HepG2 (cell line): Measurements from ENCODE around the gene CHN2. TPM values are rescaled to one million over a fixed set of nuclear protein-coding genes. Genes with fewer than 3 reads are reported as not detected.

Experiments used
- AGO2 ChIP-seq: fragments of 200-400 bp; formaldehyde crosslinking; optimal IDR thresholded peaks from 2 replicates; pipeline ENCODE3; 2017; ENCODE audit warnings: mild to moderate bottlenecking, low read depth, low read length, moderate library complexity
- ARHGAP35 ChIP-seq: sonication (generic); formaldehyde crosslinking; IDR thresholded peaks from 2 replicates; pipeline ENCODE4 v1.9.0; 2022; ENCODE audit warnings: mild to moderate bottlenecking, inconsistent platforms, moderate library complexity, missing genetic modification reagents, borderline replicate concordance
- CBX5 ChIP-seq: sonication (generic); formaldehyde crosslinking; IDR thresholded peaks from 2 replicates; pipeline ENCODE4 v1.4.0; 2020; ENCODE audit warnings: missing genetic modification reagents, borderline replicate concordance
- FOXA3 ChIP-seq: IDR thresholded peaks from 2 replicates; pipeline ENCODE4 v1.6.1; 2016; ENCODE audit warnings: missing genetic modification reagents, missing compliant biosample characterization
- JDP2 ChIP-seq: sonication (generic); formaldehyde crosslinking; IDR thresholded peaks from 2 replicates; pipeline ENCODE4 v1.8.1; 2022; ENCODE audit warnings: missing genetic modification reagents, borderline replicate concordance
- KLF12 ChIP-seq: sonication (generic); formaldehyde crosslinking; IDR thresholded peaks from 2 replicates; pipeline ENCODE4 v1.4.0; 2020; ENCODE audit warnings: missing genetic modification reagents, borderline replicate concordance
- MAFK ChIP-seq, 2 experiments: IDR thresholded peaks in 1 of 2; conservative IDR thresholded peaks in 1 of 2; 2 replicates each; pipeline ENCODE4 v1.6.1; 2011; ENCODE audit warnings: improper control_type of control experiment in 2 of 2, low read length in 2 of 2
- MAZ ChIP-seq, 2 experiments: sonication (generic) in 1 of 2; formaldehyde crosslinking in 1 of 2; IDR thresholded peaks; 2 replicates each; pipeline versions ENCODE4 v1.5.0 to v1.6.1; 2012 to 2020; ENCODE audit warnings: low read depth in 2 of 2, mild to moderate bottlenecking in 2 of 2, borderline replicate concordance in 1 of 2, improper control_type of control experiment in 1 of 2, low read length in 1 of 2, missing genetic modification reagents in 1 of 2, moderate library complexity in 1 of 2
- NBN ChIP-seq: fragments of 450-650 bp; conservative IDR thresholded peaks from 2 replicates; pipeline ENCODE4 v1.6.1; 2017
- NFKB2 ChIP-seq: sonication (generic); formaldehyde crosslinking; IDR thresholded peaks from 2 replicates; pipeline ENCODE4 v1.4.0; 2020; ENCODE audit warnings: missing genetic modification reagents, borderline replicate concordance
- POLR2AphosphoS5 ChIP-seq: IDR thresholded peaks from 2 replicates; pipeline ENCODE4 v1.6.1; 2012; ENCODE audit warnings: low read depth, low read length
- U2AF2 ChIP-seq: fragments of 200-400 bp; formaldehyde crosslinking; IDR thresholded peaks from 2 replicates; pipeline ENCODE4 v1.6.1; 2017; ENCODE audit warnings: low read depth, mild to moderate bottlenecking, low read length
- ZNF34 ChIP-seq: sonication (generic); formaldehyde crosslinking; IDR thresholded peaks from 2 replicates; pipeline ENCODE4 v1.4.0; 2020; ENCODE audit warnings: mild to moderate bottlenecking, missing genetic modification reagents, borderline replicate concordance
- ZNF343 ChIP-seq: sonication (generic); formaldehyde crosslinking; IDR thresholded peaks from 2 replicates; pipeline ENCODE4 v1.4.0; 2020; ENCODE audit warnings: mild to moderate bottlenecking, missing genetic modification reagents
- polyA plus RNA-seq, 8 experiments: library from polyadenylated mRNA; depleted of rRNA in 3 of 8; stranded (reverse) in 7 of 8; unstranded in 1 of 8; fragments of >200 nt; fragmentation: Illumina TruSeq in 4 of 8; extraction: Trizol in 4 of 8; gene quantifications; 2 replicates each; pipeline versions ENCODE4 v1.2.1 to v1.2.3, GENCODE V29; 2011 to 2016; ENCODE audit warnings: low read depth in 4 of 8, missing spikeins in 1 of 8, mixed read lengths in 1 of 8; ENCODE audit not compliant: insufficient read depth in 1 of 8
- total RNA-seq, 5 experiments: library from RNA; depleted of rRNA; stranded (reverse); fragments of >200 nt; fragmentation: Illumina TruSeq; extraction: Trizol; gene quantifications; 2 replicates each; pipeline ENCODE4 v1.2.3, GENCODE V29; 2016; ENCODE audit warnings: low read depth in 1 of 5
- TF ChIP-seq, protein P1 (sequence below): sonication (generic); formaldehyde crosslinking; IDR thresholded peaks from 2 replicates; pipeline ENCODE4 v1.4.0; 2020; ENCODE audit warnings: missing genetic modification reagents, borderline replicate concordance
- TF ChIP-seq, protein P2 (sequence below): sonication (generic); formaldehyde crosslinking; IDR thresholded peaks from 2 replicates; pipeline ENCODE4 v1.5.0; 2020; ENCODE audit warnings: missing genetic modification reagents
- TF ChIP-seq, protein P3 (sequence below), 2 experiments: sonication (generic) in 1 of 2; formaldehyde crosslinking in 1 of 2; IDR thresholded peaks; 2 replicates each; pipeline versions ENCODE4 v1.4.0 to v1.6.1; 2018 to 2020; ENCODE audit warnings: missing genetic modification reagents in 2 of 2, borderline replicate concordance in 1 of 2, low read depth in 1 of 2, mild to moderate bottlenecking in 1 of 2, missing biosample characterization in 1 of 2
- TF ChIP-seq, protein P4 (sequence below): sonication (generic); formaldehyde crosslinking; IDR thresholded peaks from 2 replicates; pipeline ENCODE4 v1.5.0; 2020; ENCODE audit warnings: mild to moderate bottlenecking, missing genetic modification reagents, moderate library complexity

The CHN2 gene
- total and polyA plus RNA-seq, 2 of the 13 experiments (the other 11 are each of a cell fraction or from before 2014, with no cell fraction given): 23.5 to 30.5 TPM

DNA sequence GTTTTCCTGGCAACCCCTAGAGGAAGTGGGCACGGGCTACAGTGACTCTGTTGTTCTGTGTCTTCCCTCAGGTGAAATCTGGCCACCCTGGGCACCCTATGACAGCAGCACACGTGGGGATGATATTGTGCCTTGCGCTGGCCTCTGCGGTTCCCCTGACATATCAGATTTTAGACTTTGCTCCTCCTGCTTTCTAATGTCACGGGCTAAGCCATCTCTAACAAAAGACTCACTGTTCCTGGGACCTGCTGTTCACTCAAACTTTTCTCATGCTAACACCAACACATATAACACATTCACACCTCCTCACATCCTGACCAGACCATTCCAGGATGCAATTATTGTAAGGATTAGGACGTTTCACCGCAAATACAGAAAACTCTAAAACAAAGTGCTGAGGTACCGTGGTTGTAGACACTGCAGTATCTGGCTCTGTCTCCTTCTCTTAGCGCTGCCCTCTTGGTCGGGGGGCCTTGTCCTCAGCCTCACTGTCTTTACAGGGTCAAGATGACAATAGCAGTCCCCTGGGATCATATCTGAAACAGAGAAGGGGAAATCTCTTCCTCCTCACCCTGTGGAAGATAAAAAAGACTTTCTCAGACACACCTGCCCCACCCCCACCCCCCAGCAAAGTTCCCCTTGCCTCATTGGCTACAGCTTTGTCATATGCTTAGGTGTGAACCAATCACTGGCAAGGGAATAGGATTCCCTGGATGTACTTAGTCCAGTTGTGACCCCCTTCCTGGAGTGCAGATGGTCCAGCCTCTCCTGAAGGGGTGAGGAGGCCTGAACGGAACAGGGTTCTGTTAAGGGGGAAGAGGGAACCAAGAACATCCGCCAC lies 14.1 kb downstream of the CHN2 start (continued):
- TF ChIP-seq, protein P1, sequence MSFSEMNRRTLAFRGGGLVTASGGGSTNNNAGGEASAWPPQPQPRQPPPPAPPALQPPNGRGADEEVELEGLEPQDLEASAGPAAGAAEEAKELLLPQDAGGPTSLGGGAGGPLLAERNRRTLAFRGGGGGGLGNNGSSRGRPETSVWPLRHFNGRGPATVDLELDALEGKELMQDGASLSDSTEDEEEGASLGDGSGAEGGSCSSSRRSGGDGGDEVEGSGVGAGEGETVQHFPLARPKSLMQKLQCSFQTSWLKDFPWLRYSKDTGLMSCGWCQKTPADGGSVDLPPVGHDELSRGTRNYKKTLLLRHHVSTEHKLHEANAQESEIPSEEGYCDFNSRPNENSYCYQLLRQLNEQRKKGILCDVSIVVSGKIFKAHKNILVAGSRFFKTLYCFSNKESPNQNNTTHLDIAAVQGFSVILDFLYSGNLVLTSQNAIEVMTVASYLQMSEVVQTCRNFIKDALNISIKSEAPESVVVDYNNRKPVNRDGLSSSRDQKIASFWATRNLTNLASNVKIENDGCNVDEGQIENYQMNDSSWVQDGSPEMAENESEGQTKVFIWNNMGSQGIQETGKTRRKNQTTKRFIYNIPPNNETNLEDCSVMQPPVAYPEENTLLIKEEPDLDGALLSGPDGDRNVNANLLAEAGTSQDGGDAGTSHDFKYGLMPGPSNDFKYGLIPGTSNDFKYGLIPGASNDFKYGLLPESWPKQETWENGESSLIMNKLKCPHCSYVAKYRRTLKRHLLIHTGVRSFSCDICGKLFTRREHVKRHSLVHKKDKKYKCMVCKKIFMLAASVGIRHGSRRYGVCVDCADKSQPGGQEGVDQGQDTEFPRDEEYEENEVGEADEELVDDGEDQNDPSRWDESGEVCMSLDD (CRISPR knock-in tag): no peak
- TF ChIP-seq ARHGAP35 (CRISPR knock-in tag): no peak
- TF ChIP-seq MAFK (conservative IDR thresholded peaks at IDR 0.05 in 1 of 2, IDR thresholded peaks at IDR 0.05 in 1 of 2; ENCODE audit: low read length in 2 of 2): peak in 1 of 2 experiments; percentile 18; a peak in 2 of 4 replicates
- TF ChIP-seq MAZ (IDR thresholded peaks at IDR 0.05; ENCODE audit: borderline replicate concordance, low read depth, low read length): no peak
- no peak for TF ChIP-seq MAZ (CRISPR knock-in tag; IDR thresholded peaks at IDR 0.05; ENCODE audit: low read depth)
- no peak for TF ChIP-seq POLR2AphosphoS5
- no peak for TF ChIP-seq KLF12 (CRISPR knock-in tag)
- TF ChIP-seq, protein P2, sequence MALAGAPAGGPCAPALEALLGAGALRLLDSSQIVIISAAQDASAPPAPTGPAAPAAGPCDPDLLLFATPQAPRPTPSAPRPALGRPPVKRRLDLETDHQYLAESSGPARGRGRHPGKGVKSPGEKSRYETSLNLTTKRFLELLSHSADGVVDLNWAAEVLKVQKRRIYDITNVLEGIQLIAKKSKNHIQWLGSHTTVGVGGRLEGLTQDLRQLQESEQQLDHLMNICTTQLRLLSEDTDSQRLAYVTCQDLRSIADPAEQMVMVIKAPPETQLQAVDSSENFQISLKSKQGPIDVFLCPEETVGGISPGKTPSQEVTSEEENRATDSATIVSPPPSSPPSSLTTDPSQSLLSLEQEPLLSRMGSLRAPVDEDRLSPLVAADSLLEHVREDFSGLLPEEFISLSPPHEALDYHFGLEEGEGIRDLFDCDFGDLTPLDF (CRISPR knock-in tag): no peak
- TF ChIP-seq, protein P3, sequence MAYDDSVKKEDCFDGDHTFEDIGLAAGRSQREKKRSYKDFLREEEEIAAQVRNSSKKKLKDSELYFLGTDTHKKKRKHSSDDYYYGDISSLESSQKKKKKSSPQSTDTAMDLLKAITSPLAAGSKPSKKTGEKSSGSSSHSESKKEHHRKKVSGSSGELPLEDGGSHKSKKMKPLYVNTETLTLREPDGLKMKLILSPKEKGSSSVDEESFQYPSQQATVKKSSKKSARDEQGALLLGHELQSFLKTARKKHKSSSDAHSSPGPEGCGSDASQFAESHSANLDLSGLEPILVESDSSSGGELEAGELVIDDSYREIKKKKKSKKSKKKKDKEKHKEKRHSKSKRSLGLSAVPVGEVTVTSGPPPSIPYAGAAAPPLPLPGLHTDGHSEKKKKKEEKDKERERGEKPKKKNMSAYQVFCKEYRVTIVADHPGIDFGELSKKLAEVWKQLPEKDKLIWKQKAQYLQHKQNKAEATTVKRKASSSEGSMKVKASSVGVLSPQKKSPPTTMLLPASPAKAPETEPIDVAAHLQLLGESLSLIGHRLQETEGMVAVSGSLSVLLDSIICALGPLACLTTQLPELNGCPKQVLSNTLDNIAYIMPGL (CRISPR knock-in tag; IDR thresholded peaks at IDR 0.05; ENCODE audit: borderline replicate concordance in 1 of 2, low read depth in 1 of 2): peak; percentile 39 to 42; a peak in 2 of 4 replicates
- no peak for TF ChIP-seq AGO2
- no peak for TF ChIP-seq JDP2 (CRISPR knock-in tag)
- TF ChIP-seq ZNF343: no peak
- no peak for TF ChIP-seq ZNF34 (CRISPR knock-in tag)
- no peak; the same call in 1 of the 2 replicates for TF ChIP-seq CBX5
- TF ChIP-seq, protein P4, sequence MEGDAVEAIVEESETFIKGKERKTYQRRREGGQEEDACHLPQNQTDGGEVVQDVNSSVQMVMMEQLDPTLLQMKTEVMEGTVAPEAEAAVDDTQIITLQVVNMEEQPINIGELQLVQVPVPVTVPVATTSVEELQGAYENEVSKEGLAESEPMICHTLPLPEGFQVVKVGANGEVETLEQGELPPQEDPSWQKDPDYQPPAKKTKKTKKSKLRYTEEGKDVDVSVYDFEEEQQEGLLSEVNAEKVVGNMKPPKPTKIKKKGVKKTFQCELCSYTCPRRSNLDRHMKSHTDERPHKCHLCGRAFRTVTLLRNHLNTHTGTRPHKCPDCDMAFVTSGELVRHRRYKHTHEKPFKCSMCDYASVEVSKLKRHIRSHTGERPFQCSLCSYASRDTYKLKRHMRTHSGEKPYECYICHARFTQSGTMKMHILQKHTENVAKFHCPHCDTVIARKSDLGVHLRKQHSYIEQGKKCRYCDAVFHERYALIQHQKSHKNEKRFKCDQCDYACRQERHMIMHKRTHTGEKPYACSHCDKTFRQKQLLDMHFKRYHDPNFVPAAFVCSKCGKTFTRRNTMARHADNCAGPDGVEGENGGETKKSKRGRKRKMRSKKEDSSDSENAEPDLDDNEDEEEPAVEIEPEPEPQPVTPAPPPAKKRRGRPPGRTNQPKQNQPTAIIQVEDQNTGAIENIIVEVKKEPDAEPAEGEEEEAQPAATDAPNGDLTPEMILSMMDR (CRISPR knock-in tag): 0 out of 2 replicates have a peak, but pooled peaks have one; percentile 6
- TF ChIP-seq NFKB2 (CRISPR knock-in tag): no peak
- peak; percentile 79 for TF ChIP-seq FOXA3
- no peak for TF ChIP-seq NBN
- TF ChIP-seq U2AF2: no peak
